HepG2 (cell line): ENCODE measurements around the gene L3MBTL4. TPM values are rescaled to one million over a fixed set of nuclear protein-coding genes. Genes with fewer than 3 reads are reported as not detected.

ENCODE experiments used
- ATAC-seq: fragments of 200-7000 bp; cut with Tn5 transposase; 3 replicates; pipeline ENCODE4 v1.9.1; 2020; ENCODE audit warnings: mild to moderate bottlenecking, moderate library complexity
- BruUV-seq: library from RNA; stranded (reverse); fragments of 400-500 nt; replicated peaks from 2 replicates; lab custom pipeline; 2021; lab: Mats Ljungman, UMichigan
- CTCF ChIA-PET: fragments of 300-600 bp; formaldehyde crosslinking; extraction: SDS; loops from one replicate; lab custom pipeline; 2021; ENCODE audit warnings: low total read pairs, inconsistent platforms, low intra/inter-chr PET ratio; lab: Yijun Ruan, JAX
- POLR2A ChIA-PET: fragments of 350-600 bp; sonication (Branson Sonifier 250); formaldehyde crosslinking; loops from one replicate; lab custom pipeline; 2020; ENCODE audit warnings: antibody characterized with exemption, inconsistent platforms; lab: Yijun Ruan, JAX
- DNase-seq: peaks from one replicate; pipeline ENCODE4 v3.0.0-alpha.2; 2015; ENCODE audit warnings: low spot score
- FAIRE-seq: peaks from 3 replicates; lab custom pipeline; 2011; peaks lifted over from hg19 to GRCh38; lab: Jason Lieb, UNC
- H2AFZ ChIP-seq: one replicate; pipeline ENCODE4 v1.6.1; 2011; ENCODE audit warnings: low read length, inconsistent platforms
- H3K27ac ChIP-seq: fragments of 300-600 bp; 3 replicates; pipeline ENCODE4 v1.8.0; 2011; ENCODE audit warnings: mixed run types, mild to moderate bottlenecking, mixed read lengths, low read length, inconsistent platforms; ENCODE audit not compliant: insufficient read depth; ENCODE audit errors: extremely low read length
- H3K27me3 ChIP-seq, 2 experiments: fragments of 200-600 bp in 1 of 2; 2 replicates in 1 of 2; 3 replicates in 1 of 2; pipeline versions ENCODE4 v1.6.0 to v1.8.0; 2011; ENCODE audit warnings: low read length in 2 of 2, mild to moderate bottlenecking in 2 of 2, moderate library complexity in 2 of 2, inconsistent platforms in 1 of 2; ENCODE audit not compliant: insufficient read depth in 2 of 2, control insufficient read depth in 1 of 2
- H3K36me3 ChIP-seq, 2 experiments: fragments of 200-600 bp in 1 of 2; replicated peaks in 1 of 2; 2 replicates in 1 of 2; 3 replicates in 1 of 2; pipeline versions ENCODE4 v1.5.1 to v1.8.0; 2011; ENCODE audit warnings: low read length in 2 of 2, inconsistent platforms in 1 of 2; ENCODE audit not compliant: insufficient read depth in 2 of 2, control insufficient read depth in 1 of 2
- H3K4me1 ChIP-seq: 2 replicates; pipeline ENCODE4 v1.5.1; 2012; ENCODE audit warnings: low read length, inconsistent platforms; ENCODE audit not compliant: insufficient read depth
- H3K4me2 ChIP-seq: 2 replicates; pipeline ENCODE4 v1.6.0; 2011; ENCODE audit warnings: low read depth, low read length, inconsistent platforms
- H3K4me3 ChIP-seq, 3 experiments: fragments of 200-600 bp in 1 of 3; sonication (generic), shearing (Covaris generic) in 1 of 3; replicated peaks in 1 of 3; 2 replicates each; pipeline ENCODE4 v1.5.1; 2011 to 2016; ENCODE audit warnings: low read length in 3 of 3, inconsistent platforms in 2 of 3, low read depth in 2 of 3, mild to moderate bottlenecking in 2 of 3, control low read depth in 1 of 3, mixed read lengths in 1 of 3; ENCODE audit not compliant: insufficient read depth in 1 of 3
- H3K79me2 ChIP-seq: one replicate; pipeline ENCODE4 v1.6.1; 2011; ENCODE audit warnings: low read length, inconsistent platforms; ENCODE audit not compliant: insufficient read depth
- H3K9ac ChIP-seq: 2 replicates; pipeline ENCODE4 v1.6.0; 2011; ENCODE audit warnings: mild to moderate bottlenecking, low read depth, low read length, inconsistent platforms; ENCODE audit not compliant: insufficient read depth
- H3K9me3 ChIP-seq: 2 replicates; pipeline ENCODE4 v1.5.1; 2012; ENCODE audit warnings: mild to moderate bottlenecking, low read length
- H4K20me1 ChIP-seq: 2 replicates; pipeline ENCODE4 v1.6.0; 2011; ENCODE audit warnings: inconsistent platforms, mild to moderate bottlenecking, low read length, moderate library complexity; ENCODE audit not compliant: insufficient read depth
- MAFF ChIP-seq: IDR thresholded peaks from 2 replicates; pipeline ENCODE4 v1.6.1; 2011; ENCODE audit warnings: low read depth, low read length, improper control_type of control experiment
- MAFK ChIP-seq, 2 experiments: IDR thresholded peaks in 1 of 2; conservative IDR thresholded peaks in 1 of 2; 2 replicates each; pipeline ENCODE4 v1.6.1; 2011; ENCODE audit warnings: improper control_type of control experiment in 2 of 2, low read length in 2 of 2
- PAX8 ChIP-seq: sonication (generic); formaldehyde crosslinking; IDR thresholded peaks from 2 replicates; pipeline ENCODE4 v1.8.0; 2022; ENCODE audit warnings: mild to moderate bottlenecking, missing genetic modification reagents, borderline replicate concordance
- ZNF17 ChIP-seq: sonication (generic); formaldehyde crosslinking; IDR thresholded peaks from 2 replicates; pipeline ENCODE4 v1.5.0; 2020; ENCODE audit warnings: mild to moderate bottlenecking, missing genetic modification reagents
- ZNF570 ChIP-seq: sonication (generic); formaldehyde crosslinking; IDR thresholded peaks from 2 replicates; pipeline ENCODE4 v1.4.0; 2020; ENCODE audit warnings: mild to moderate bottlenecking, missing genetic modification reagents, borderline replicate concordance
- WGBS: methylation state at CpG from one replicate; pipeline ENCODE4 v1.1.6; 2017; ENCODE audit warnings: low lambda C conversion rate; 5-methylcytosine and 5-hydroxymethylcytosine counted together
- in situ Hi-C: cut with HindIII; loops from 2 replicates; pipeline ENCODE4 v1.10.0; 2017; ENCODE audit warnings: low pct_unique_long_range_greater_than_20kb; ENCODE audit not compliant: extremely low pct_ligation_motif_present
- intact Hi-C: fragments of 100-400 bp; cut with micrococcal nuclease; formaldehyde crosslinking; loops from one replicate; pipeline ENCODE4 v1.10.0; 2022; ENCODE audit not compliant: unreplicated experiment
- polyA plus RNA-seq, 8 experiments: library from polyadenylated mRNA; depleted of rRNA in 3 of 8; stranded (reverse) in 7 of 8; unstranded in 1 of 8; fragments of >200 nt; fragmentation: Illumina TruSeq in 4 of 8; extraction: Trizol in 4 of 8; gene quantifications; 2 replicates each; pipeline versions ENCODE4 v1.2.1 to v1.2.3, GENCODE V29; 2011 to 2016; ENCODE audit warnings: low read depth in 4 of 8, missing spikeins in 1 of 8, mixed read lengths in 1 of 8; ENCODE audit not compliant: insufficient read depth in 1 of 8
- total RNA-seq, 5 experiments: library from RNA; depleted of rRNA; stranded (reverse); fragments of >200 nt; fragmentation: Illumina TruSeq; extraction: Trizol; gene quantifications; 2 replicates each; pipeline ENCODE4 v1.2.3, GENCODE V29; 2016; ENCODE audit warnings: low read depth in 1 of 5
- TF ChIP-seq, protein P1 (sequence below): sonication (generic); formaldehyde crosslinking; IDR thresholded peaks from 2 replicates; pipeline ENCODE4 v1.4.0; 2020; ENCODE audit warnings: missing genetic modification reagents

L3MBTL4 gene
- total and polyA plus RNA-seq, 2 of the 13 experiments (the other 11 are each of a cell fraction or from before 2014, with no cell fraction given): 10.8 to 13.3 TPM

DNA sequence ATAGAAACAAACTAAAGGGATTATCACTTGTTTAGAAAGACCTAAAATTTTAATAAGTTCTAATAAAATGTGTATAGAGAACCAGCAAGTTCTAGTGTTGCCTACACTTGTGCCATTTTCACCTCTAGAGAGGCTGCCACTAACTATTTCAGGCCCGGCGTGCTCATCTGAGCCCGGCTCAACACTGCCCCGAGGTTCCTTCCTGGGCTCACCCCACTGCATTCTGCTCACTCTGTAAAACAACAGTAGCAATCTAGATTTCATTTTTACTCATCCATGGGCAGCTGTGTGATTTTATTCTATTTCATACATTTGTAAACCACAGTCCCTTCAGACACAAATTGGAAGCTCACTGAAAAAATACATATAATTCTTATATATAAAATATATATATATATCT, 253.2 kb downstream of the L3MBTL4 start (continued):
- TF ChIP-seq, protein P1, sequence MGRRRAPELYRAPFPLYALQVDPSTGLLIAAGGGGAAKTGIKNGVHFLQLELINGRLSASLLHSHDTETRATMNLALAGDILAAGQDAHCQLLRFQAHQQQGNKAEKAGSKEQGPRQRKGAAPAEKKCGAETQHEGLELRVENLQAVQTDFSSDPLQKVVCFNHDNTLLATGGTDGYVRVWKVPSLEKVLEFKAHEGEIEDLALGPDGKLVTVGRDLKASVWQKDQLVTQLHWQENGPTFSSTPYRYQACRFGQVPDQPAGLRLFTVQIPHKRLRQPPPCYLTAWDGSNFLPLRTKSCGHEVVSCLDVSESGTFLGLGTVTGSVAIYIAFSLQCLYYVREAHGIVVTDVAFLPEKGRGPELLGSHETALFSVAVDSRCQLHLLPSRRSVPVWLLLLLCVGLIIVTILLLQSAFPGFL (CRISPR knock-in tag): no peak
- no peak for TF ChIP-seq ZNF17 (CRISPR knock-in tag)

DNA sequence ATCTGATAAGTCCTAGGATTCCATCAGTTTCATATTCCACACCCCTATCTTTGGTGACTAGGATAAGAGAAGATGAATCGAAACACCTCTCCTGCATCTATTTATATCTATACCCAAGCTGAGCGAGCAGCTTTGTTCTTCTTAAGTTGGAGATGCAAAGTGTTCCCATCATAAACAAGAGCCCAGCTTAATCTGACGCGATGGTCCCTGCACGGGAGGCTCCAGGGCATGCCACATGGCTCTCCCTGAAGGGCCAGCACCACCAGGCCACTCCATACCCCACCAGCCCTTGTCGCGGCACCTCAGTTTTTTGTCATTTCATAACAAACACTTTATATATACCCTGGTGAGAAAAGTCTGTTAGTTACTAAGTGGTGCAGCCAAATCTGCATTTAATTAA, 255.3 kb downstream of the L3MBTL4 start:
- WGBS: 100% methylated on average over 7 of the region's 7 CpGs

DNA sequence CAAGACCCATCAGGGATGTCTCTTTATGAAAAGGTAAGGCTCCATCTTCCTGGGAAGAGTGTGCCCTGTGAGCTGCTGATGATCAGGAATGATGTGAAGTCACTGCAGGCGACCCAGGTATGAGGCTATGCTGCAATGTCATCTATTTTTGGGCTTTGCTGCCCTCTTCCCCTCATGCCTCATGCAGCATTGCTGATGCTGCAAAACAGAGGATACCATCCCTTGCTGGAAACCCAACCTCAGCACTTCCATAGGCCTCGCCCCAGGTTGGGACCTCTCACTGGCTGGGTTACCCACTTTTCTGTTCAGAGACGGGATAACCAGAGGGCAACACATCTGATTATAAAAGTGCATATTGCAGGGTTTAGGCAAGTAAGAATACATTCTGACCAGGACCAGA, 255.8 kb downstream of the L3MBTL4 start:
- H3K9me3 ChIP-seq: peaks cover 11% of the 10 kb centered on the region
- H3K79me2 ChIP-seq: no peaks in the 10 kb centered on the region
- no peaks in the 10 kb centered on the region for H3K27me3 ChIP-seq
- DNase-seq (no peak), ATAC-seq (no peak)
- intact Hi-C loops: no loop called here
- ChIA-PET POLR2A (no interaction called here), CTCF (no interaction called here)
- no peak overlapping the region for H3K27ac ChIP-seq
- peaks cover 1 to 5% of the 10 kb centered on the region in 2 experiments; a peak in 2 of 5 replicates for H3K36me3 ChIP-seq
- H3K4me2 ChIP-seq: no peak overlapping the region
- no peak overlapping the region for H3K4me3 ChIP-seq
- 100% methylated on average over 3 of the region's 3 CpGs for WGBS
- no peaks in the 10 kb centered on the region for H3K4me1 ChIP-seq
- H2AFZ ChIP-seq: no peak overlapping the region
- no TSS peak for BruUV-seq
- H3K9ac ChIP-seq: no peak overlapping the region
- TF ChIP-seq MAFK (conservative IDR thresholded peaks at IDR 0.05 in 1 of 2, IDR thresholded peaks at IDR 0.05 in 1 of 2; ENCODE audit: low read length in 2 of 2): peak; percentile 59 to 69
- TF ChIP-seq MAFF: peak; percentile 61
- no peak for TF ChIP-seq PAX8
- TF ChIP-seq, all 625 proteins: peak for 2
- in situ Hi-C loops: no loop called here
- FAIRE-seq: no peak
- H4K20me1 ChIP-seq: no peaks in the 10 kb centered on the region

More for the DNA sequence above, 255.3 kb downstream of the L3MBTL4 start:
- TF ChIP-seq ZNF570: no peak
- BruUV-seq: no TSS peak
- H3K27me3 ChIP-seq: no peaks in the 10 kb centered on the region
- DNase-seq: no peak
- no peak overlapping the region for H3K4me3 ChIP-seq
- H2AFZ ChIP-seq: no peak overlapping the region
- H3K36me3 ChIP-seq: peaks cover 1 to 5% of the 10 kb centered on the region in 2 experiments; a peak in 2 of 5 replicates
- H3K79me2 ChIP-seq: no peaks in the 10 kb centered on the region
- no peak overlapping the region for H3K27ac ChIP-seq
- CTCF ChIA-PET: no interaction called here
- POLR2A ChIA-PET: no interaction called here
- in situ Hi-C loops: no loop called here
- no peak for ATAC-seq
- no peaks in the 10 kb centered on the region for H3K4me1 ChIP-seq
- no peak overlapping the region for H3K4me2 ChIP-seq
- no peaks in the 10 kb centered on the region for H4K20me1 ChIP-seq
- no peak overlapping the region for H3K9ac ChIP-seq
- H3K9me3 ChIP-seq: peaks cover 7% of the 10 kb centered on the region
- intact Hi-C loops: no loop called here
- no peak for FAIRE-seq
